ENCODE data around the gene REC8. TPM values are rescaled to one million over a fixed set of nuclear protein-coding genes. Genes with fewer than 3 reads are reported as not detected.

Gene REC8
- total and polyA plus RNA-seq, 2 of the 13 experiments (the other 11 are each of a cell fraction or from before 2014, with no cell fraction given): 3.4 to 14.7 TPM

DNA sequence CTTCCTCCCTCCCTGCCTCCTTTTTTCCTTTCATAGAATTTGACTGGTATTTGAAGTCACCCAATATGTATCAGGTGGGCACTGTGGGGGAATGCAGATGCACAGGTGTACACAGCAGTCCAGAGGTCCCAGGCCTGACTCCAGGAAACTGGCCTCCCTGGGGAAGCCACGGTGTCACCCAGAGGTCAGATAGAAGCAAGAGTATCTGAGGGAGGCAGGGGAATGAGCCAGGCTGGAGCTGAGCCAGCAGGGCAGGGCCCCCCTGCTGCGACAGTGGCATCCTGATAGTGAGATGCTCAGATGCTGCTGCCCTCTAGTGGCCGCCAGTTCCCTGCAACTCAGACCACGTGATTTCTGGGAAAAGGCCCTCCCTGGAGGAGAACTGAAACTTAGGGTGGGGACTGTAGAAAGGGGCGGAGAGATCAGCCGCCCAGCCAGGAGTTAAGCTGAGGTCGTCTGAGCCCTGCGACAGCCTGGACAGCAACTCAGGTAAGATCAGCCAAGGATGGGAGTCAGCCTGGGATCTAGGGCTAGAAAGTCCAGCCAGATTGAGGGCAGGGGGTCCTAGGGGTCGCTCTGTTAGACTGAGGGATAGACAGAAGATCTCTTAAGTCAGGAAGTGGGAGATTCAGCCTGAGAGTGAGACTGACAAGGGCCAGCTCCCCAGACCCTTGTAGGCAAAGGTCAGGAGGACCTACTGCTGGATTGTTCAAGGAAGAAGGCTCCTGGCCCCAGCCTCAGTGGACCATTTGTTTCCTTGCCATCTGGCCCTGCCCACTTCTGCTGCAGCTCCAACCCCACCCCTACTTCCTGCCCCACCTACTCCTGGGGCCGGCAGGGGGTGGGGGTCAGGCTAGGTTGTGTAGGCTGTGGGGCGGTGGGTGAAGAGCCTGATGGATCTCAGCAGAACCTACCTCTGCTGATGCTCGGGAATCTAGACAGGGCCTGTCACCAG lies 10.8 kb upstream of the REC8 start, which contains the start of gene IRF9 (continued):
- TF ChIP-seq, protein P1, sequence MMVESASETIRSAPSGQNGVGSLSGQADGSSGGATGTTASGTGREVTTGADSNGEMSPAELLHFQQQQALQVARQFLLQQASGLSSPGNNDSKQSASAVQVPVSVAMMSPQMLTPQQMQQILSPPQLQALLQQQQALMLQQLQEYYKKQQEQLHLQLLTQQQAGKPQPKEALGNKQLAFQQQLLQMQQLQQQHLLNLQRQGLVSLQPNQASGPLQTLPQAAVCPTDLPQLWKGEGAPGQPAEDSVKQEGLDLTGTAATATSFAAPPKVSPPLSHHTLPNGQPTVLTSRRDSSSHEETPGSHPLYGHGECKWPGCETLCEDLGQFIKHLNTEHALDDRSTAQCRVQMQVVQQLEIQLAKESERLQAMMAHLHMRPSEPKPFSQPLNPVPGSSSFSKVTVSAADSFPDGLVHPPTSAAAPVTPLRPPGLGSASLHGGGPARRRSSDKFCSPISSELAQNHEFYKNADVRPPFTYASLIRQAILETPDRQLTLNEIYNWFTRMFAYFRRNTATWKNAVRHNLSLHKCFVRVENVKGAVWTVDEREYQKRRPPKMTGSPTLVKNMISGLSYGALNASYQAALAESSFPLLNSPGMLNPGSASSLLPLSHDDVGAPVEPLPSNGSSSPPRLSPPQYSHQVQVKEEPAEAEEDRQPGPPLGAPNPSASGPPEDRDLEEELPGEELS (CRISPR knock-in tag; IDR thresholded peaks at IDR 0.05): peak; percentile 94
- TF ChIP-seq, protein P2, sequence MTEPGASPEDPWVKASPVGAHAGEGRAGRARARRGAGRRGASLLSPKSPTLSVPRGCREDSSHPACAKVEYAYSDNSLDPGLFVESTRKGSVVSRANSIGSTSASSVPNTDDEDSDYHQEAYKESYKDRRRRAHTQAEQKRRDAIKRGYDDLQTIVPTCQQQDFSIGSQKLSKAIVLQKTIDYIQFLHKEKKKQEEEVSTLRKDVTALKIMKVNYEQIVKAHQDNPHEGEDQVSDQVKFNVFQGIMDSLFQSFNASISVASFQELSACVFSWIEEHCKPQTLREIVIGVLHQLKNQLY (CRISPR knock-in tag; IDR thresholded peaks at IDR 0.05): peak; percentile 98
- TF ChIP-seq ZNF552 (CRISPR knock-in tag; IDR thresholded peaks at IDR 0.05; ENCODE audit: borderline replicate concordance): peak; percentile 99
- TF ChIP-seq, protein P3, sequence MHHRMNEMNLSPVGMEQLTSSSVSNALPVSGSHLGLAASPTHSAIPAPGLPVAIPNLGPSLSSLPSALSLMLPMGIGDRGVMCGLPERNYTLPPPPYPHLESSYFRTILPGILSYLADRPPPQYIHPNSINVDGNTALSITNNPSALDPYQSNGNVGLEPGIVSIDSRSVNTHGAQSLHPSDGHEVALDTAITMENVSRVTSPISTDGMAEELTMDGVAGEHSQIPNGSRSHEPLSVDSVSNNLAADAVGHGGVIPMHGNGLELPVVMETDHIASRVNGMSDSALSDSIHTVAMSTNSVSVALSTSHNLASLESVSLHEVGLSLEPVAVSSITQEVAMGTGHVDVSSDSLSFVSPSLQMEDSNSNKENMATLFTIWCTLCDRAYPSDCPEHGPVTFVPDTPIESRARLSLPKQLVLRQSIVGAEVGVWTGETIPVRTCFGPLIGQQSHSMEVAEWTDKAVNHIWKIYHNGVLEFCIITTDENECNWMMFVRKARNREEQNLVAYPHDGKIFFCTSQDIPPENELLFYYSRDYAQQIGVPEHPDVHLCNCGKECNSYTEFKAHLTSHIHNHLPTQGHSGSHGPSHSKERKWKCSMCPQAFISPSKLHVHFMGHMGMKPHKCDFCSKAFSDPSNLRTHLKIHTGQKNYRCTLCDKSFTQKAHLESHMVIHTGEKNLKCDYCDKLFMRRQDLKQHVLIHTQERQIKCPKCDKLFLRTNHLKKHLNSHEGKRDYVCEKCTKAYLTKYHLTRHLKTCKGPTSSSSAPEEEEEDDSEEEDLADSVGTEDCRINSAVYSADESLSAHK (CRISPR knock-in tag; IDR thresholded peaks at IDR 0.05; ENCODE audit: borderline replicate concordance): peak; percentile 53; the same call in 1 of the 2 replicates
- peak; percentile 90 for TF ChIP-seq KMT2A (CRISPR knock-in tag; IDR thresholded peaks at IDR 0.05)
- TF ChIP-seq ZFX (CRISPR knock-in tag; IDR thresholded peaks at IDR 0.05; ENCODE audit: low read depth): peak; percentile 84
- TF ChIP-seq IRF2 (CRISPR knock-in tag; IDR thresholded peaks at IDR 0.05): peak; percentile 100
- TF ChIP-seq, protein P4, sequence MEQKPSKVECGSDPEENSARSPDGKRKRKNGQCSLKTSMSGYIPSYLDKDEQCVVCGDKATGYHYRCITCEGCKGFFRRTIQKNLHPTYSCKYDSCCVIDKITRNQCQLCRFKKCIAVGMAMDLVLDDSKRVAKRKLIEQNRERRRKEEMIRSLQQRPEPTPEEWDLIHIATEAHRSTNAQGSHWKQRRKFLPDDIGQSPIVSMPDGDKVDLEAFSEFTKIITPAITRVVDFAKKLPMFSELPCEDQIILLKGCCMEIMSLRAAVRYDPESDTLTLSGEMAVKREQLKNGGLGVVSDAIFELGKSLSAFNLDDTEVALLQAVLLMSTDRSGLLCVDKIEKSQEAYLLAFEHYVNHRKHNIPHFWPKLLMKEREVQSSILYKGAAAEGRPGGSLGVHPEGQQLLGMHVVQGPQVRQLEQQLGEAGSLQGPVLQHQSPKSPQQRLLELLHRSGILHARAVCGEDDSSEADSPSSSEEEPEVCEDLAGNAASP (CRISPR knock-in tag; IDR thresholded peaks at IDR 0.05; ENCODE audit: borderline replicate concordance): peak; percentile 99
- TF ChIP-seq, protein P5, sequence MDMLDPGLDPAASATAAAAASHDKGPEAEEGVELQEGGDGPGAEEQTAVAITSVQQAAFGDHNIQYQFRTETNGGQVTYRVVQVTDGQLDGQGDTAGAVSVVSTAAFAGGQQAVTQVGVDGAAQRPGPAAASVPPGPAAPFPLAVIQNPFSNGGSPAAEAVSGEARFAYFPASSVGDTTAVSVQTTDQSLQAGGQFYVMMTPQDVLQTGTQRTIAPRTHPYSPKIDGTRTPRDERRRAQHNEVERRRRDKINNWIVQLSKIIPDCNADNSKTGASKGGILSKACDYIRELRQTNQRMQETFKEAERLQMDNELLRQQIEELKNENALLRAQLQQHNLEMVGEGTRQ (IDR thresholded peaks at IDR 0.05; ENCODE audit: low read depth, low read length): peak; percentile 94
- TF ChIP-seq, protein P5 (CRISPR knock-in tag; IDR thresholded peaks at IDR 0.05; ENCODE audit: borderline replicate concordance): peak; percentile 100; the same call in 1 of the 2 replicates
- TF ChIP-seq ZNF264 (CRISPR knock-in tag; IDR thresholded peaks at IDR 0.05): peak; percentile 96
- peak; percentile 78 for TF ChIP-seq MEIS2 (CRISPR knock-in tag; IDR thresholded peaks at IDR 0.05)
- TF ChIP-seq, protein P6, sequence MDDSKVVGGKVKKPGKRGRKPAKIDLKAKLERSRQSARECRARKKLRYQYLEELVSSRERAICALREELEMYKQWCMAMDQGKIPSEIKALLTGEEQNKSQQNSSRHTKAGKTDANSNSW (CRISPR knock-in tag; IDR thresholded peaks at IDR 0.05; ENCODE audit: borderline replicate concordance): peak; percentile 98
- TF ChIP-seq ZNF225 (CRISPR knock-in tag; IDR thresholded peaks at IDR 0.05): peak; percentile 97
- TF ChIP-seq HDAC2 (CRISPR knock-in tag; IDR thresholded peaks at IDR 0.05): peak; percentile 100
- peak; percentile 38 for TF ChIP-seq HNRNPLL (IDR thresholded peaks at IDR 0.05; ENCODE audit: low read depth, low read length, poor library complexity, severe bottlenecking)
- TF ChIP-seq REPIN1 (CRISPR knock-in tag; IDR thresholded peaks at IDR 0.05; ENCODE audit: borderline replicate concordance, low read depth): peak; percentile 100
- TF ChIP-seq AHR (CRISPR knock-in tag; IDR thresholded peaks at IDR 0.05): peak; percentile 99
- peak; percentile 99 for TF ChIP-seq FOXC1 (CRISPR knock-in tag; IDR thresholded peaks at IDR 0.05; ENCODE audit: borderline replicate concordance)

All from HepG2 (cell line).